Lung (tissue), 12 donors: ENCODE measurements around the gene CDH4. TPM values are rescaled to one million over a fixed set of nuclear protein-coding genes. Genes with fewer than 3 reads are reported as not detected.

Experiments used
- ATAC-seq: fragments of 200-7000 bp; cut with Tn5 transposase; one replicate; pipeline ENCODE4 v1.9.1; 2020; ENCODE audit warnings: moderate number of reproducible peaks; ENCODE audit not compliant: insufficient read depth, low FRiP score
- DNase-seq, 3 donors: peaks; one replicate each; pipeline ENCODE4 v3.0.0-alpha.2; 2013 to 2017
- H3K27ac ChIP-seq, 2 donors: one replicate each; pipeline ENCODE4 v1.5.1; 2013; ENCODE audit warnings: mild to moderate bottlenecking in 2 of 2, moderate library complexity in 2 of 2, control low read depth in 1 of 2, inconsistent platforms in 1 of 2, low read depth in 1 of 2, low read length in 1 of 2
- H3K27me3 ChIP-seq, 3 donors: one replicate each; pipeline ENCODE4 v1.5.1; 2013; ENCODE audit warnings: low read length in 2 of 3; ENCODE audit not compliant: control insufficient read depth in 3 of 3, insufficient read depth in 3 of 3
- H3K36me3 ChIP-seq, 4 donors: one replicate each; pipeline ENCODE4 v1.5.1; 2013; ENCODE audit warnings: low read length in 4 of 4, mild to moderate bottlenecking in 1 of 4, moderate library complexity in 1 of 4; ENCODE audit not compliant: control insufficient read depth in 4 of 4, insufficient read depth in 4 of 4
- H3K4me1 ChIP-seq, 5 donors: one replicate each; pipeline ENCODE4 v1.5.1; 2013; ENCODE audit warnings: low read length in 5 of 5, mild to moderate bottlenecking in 2 of 5, moderate library complexity in 1 of 5; ENCODE audit not compliant: control insufficient read depth in 5 of 5, insufficient read depth in 5 of 5
- H3K4me3 ChIP-seq: one replicate; pipeline ENCODE4 v1.5.1; 2013; ENCODE audit warnings: mild to moderate bottlenecking, control low read depth, moderate library complexity
- H3K9ac ChIP-seq, 2 donors: one replicate each; pipeline ENCODE4 v1.5.1; 2013; ENCODE audit warnings: low read length in 2 of 2, control low read depth in 1 of 2; ENCODE audit not compliant: insufficient read depth in 1 of 2
- H3K9me3 ChIP-seq, 4 donors: one replicate each; pipeline ENCODE4 v1.5.1; 2013; ENCODE audit warnings: low read length in 3 of 4, mild to moderate bottlenecking in 1 of 4, moderate library complexity in 1 of 4; ENCODE audit not compliant: control insufficient read depth in 4 of 4, insufficient read depth in 3 of 4
- WGBS, 2 donors: extraction: QIAGEN DNeasy Blood & Tissue Kit; methylation state at CpG; one replicate each; pipeline ENCODE4 v1.1.7; 2013; 5-methylcytosine and 5-hydroxymethylcytosine counted together
- polyA plus RNA-seq, 2 donors: library from polyadenylated mRNA; stranded (reverse); fragments of 200-250 nt; gene quantifications; one replicate each; pipeline ENCODE4 v1.2.1, GENCODE V29; 2013
- total RNA-seq, 2 donors: library from RNA; depleted of rRNA in 1 of 2; stranded (reverse); fragments of >200 nt in 1 of 2; gene quantifications; one replicate each; pipeline ENCODE4 v1.2.1, GENCODE V29; 2014 to 2021
- TF ChIP-seq, protein P1 (sequence below): IDR thresholded peaks from 2 replicates; pipeline ENCODE4 v1.5.1; 2012; ENCODE audit warnings: mild to moderate bottlenecking; ENCODE audit errors: control extremely low read depth, extremely low read depth
- donor health status: control.
- donor health status: control.
- donor health status: Bipolar disorder and iron deficiency.
- donor health status: healthy.
- donor health status: DM: yes; HTN: yes; CAD: no.

CDH4 gene
- total and polyA plus RNA-seq, 4 donors, result 0.10 to 2.1 (median 0.34) TPM

DNA sequence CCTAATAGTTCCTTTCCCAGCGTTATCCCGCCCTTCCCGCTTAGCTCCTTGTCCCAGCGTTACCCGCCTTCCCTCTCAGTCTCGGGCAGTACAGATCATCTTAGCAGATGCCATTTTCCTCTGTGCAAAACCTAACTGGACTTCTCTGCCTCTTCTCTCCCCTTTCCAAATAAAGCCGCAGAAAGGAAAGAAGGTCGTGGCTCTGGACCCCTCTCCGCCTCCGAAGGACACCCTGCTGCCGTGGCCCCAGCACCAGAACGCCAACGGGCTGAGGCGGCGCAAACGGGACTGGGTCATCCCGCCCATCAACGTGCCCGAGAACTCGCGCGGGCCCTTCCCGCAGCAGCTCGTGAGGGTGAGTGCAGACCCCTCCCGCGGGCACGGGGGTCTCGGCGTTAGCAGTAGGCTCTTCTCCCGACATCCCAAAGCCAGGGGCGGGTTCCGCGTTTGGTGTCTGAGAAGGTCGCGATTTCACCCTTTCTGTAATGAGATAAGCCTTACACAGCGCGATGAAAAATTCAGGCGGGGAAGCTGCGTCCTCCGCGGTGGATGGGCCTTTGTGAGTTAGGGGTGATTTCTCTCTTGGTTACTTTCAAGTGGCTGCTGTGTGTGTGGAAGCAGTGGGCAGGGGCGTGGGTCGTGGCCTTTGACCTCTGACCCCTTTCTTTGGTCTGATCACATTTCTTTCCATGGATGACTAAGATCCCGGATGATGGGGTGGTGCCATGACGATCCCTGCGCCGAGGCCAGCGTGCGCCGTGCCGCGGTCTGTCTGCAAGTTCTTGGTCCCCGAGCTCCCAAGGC is 521.0 kb downstream of the CDH4 start:
- no peaks in the 10 kb centered on the region for H3K4me1 ChIP-seq
- H3K9me3 ChIP-seq, result peaks cover 0 to 5% (median 0%) of the 10 kb centered on the region in 4 donors
- H3K27me3 ChIP-seq, result peaks cover 0 to 21% (median 0%) of the 10 kb centered on the region in 3 donors
- no peak overlapping the region for H3K4me3 ChIP-seq
- no peak for ATAC-seq
- no peak for DNase-seq
- no peaks in the 10 kb centered on the region for H3K36me3 ChIP-seq
- 76 to 81% methylated on average over 53 of the region's 53 CpGs for WGBS, 2 donors
- H3K27ac ChIP-seq, result no peak overlapping the region
- TF ChIP-seq, protein P1, sequence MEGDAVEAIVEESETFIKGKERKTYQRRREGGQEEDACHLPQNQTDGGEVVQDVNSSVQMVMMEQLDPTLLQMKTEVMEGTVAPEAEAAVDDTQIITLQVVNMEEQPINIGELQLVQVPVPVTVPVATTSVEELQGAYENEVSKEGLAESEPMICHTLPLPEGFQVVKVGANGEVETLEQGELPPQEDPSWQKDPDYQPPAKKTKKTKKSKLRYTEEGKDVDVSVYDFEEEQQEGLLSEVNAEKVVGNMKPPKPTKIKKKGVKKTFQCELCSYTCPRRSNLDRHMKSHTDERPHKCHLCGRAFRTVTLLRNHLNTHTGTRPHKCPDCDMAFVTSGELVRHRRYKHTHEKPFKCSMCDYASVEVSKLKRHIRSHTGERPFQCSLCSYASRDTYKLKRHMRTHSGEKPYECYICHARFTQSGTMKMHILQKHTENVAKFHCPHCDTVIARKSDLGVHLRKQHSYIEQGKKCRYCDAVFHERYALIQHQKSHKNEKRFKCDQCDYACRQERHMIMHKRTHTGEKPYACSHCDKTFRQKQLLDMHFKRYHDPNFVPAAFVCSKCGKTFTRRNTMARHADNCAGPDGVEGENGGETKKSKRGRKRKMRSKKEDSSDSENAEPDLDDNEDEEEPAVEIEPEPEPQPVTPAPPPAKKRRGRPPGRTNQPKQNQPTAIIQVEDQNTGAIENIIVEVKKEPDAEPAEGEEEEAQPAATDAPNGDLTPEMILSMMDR, result no peak
- H3K9ac ChIP-seq, result no peak overlapping the region

DNA sequence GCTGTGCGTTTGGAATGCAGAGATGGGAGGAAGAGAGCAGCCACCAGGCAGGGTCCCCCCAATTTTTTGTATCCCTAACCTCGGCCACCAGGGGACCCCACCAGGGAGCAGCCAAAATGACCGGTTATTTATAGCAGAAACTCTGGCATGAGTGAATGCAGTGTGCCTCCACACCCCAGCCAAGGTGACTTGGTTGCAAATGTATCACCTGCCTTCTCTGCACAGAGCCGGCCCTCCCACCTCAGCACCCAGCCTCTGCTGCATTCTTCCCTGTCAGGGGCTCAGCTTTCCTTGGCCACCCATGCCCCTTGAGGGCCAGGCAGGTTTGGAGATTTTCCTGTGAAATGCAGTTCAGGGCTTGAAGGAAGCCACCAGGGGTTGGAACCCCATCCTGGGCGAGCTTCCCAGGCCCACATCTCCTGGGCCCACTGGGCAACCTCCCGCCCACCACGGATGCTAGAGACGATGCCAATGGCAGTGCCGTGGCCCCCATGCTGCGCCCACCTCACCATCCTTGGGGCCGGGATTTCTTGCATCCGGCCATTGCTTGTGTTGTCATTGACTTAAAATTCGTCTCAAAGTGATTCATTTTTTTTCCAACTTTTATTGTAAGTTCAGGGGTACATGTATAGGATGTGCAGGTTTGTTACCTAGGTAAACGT is 522.0 kb downstream of the CDH4 start:
- TF ChIP-seq, protein P1, result no peak
- no peak overlapping the region for H3K27ac ChIP-seq
- 73 to 86% methylated on average over 14 of the region's 14 CpGs for WGBS, 2 donors
- DNase-seq (no peak), ATAC-seq (no peak)
- no peaks in the 10 kb centered on the region for H3K4me1 ChIP-seq
- peaks cover 0 to 5% (median 0%) of the 10 kb centered on the region in 4 donors for H3K9me3 ChIP-seq
- H3K36me3 ChIP-seq, result no peaks in the 10 kb centered on the region
- peaks cover 0 to 17% (median 0%) of the 10 kb centered on the region in 3 donors for H3K27me3 ChIP-seq
- H3K9ac ChIP-seq, result no peak overlapping the region
- H3K4me3 ChIP-seq, result no peak overlapping the region

DNA sequence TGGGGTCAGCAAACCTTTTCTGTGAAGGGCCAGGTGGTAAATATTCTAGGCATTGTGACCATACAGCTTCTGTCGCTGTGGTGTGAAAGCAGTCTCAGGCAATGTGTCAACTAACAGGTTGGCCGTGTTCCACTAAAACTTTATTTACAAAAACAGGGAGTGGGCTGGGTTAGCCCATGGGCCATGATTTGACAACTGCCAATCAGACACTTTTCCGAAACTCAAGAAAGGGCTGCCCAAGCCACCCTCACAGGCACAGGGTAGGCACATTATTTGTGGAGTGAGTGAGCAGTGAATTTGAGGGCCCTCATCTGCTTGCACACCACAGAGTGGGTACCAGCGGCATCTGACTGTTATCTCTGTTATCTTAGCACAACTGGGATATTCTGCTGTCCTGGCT is 523.4 kb downstream of the CDH4 start:
- Histone ChIP-seq H3K27ac (no peak overlapping the region), H3K9ac (no peak overlapping the region), H3K4me3 (no peak overlapping the region), H3K27me3 (peaks cover 0 to 17% (median 0%) of the 10 kb centered on the region in 3 donors), H3K9me3 (peaks cover 0 to 11% (median 0%) of the 10 kb centered on the region in 4 donors), H3K36me3 (no peaks in the 10 kb centered on the region), H3K4me1 (no peaks in the 10 kb centered on the region)
- no peak for ATAC-seq
- DNase-seq, result no peak
- WGBS, 2 donors, result 77 to 85% methylated on average over 4 of the region's 4 CpGs
- TF ChIP-seq, protein P1, result no peak
